Osteoblast (primary cell): ENCODE results near the gene PRKCB. TPM values are rescaled to one million over a fixed set of nuclear protein-coding genes. Genes with fewer than 3 reads are reported as not detected.
A peak's percentile ranks its signal among the peaks of the same experiment; 100 is the strongest.

Source experiments
- DNase-seq: peaks from one replicate; pipeline ENCODE4 v3.0.0; 2011; ENCODE audit warnings: low spot score, mixed read lengths; ENCODE audit not compliant: insufficient read length; ENCODE audit errors: missing footprints
- H2AFZ ChIP-seq: 2 replicates; pipeline ENCODE4 v1.6.0; 2011; ENCODE audit warnings: mild to moderate bottlenecking, low read length
- H3K27ac ChIP-seq: 2 replicates; pipeline ENCODE4 v1.5.1; 2011; ENCODE audit warnings: mild to moderate bottlenecking, low read depth, low read length, moderate library complexity
- H3K27me3 ChIP-seq: 2 replicates; pipeline ENCODE4 v1.6.0; 2012; ENCODE audit warnings: mild to moderate bottlenecking, control low read depth, inconsistent platforms, low read length, moderate library complexity; ENCODE audit not compliant: insufficient read depth
- H3K36me3 ChIP-seq: 2 replicates; pipeline ENCODE4 v1.5.1; 2011; ENCODE audit warnings: mild to moderate bottlenecking, low read length, control low read depth, moderate library complexity; ENCODE audit not compliant: insufficient read depth
- H3K4me1 ChIP-seq: 2 replicates; pipeline ENCODE4 v1.5.1; 2011; ENCODE audit warnings: mild to moderate bottlenecking, low read length, control low read depth, moderate library complexity; ENCODE audit not compliant: insufficient read depth
- H3K4me2 ChIP-seq: 2 replicates; pipeline ENCODE4 v1.6.0; 2011; ENCODE audit warnings: mild to moderate bottlenecking, low read length; ENCODE audit not compliant: insufficient read depth
- H3K4me3 ChIP-seq: fragments of 200-600 bp; sonication (generic); 3 replicates; pipeline ENCODE4 v1.5.1; 2012; ENCODE audit warnings: mild to moderate bottlenecking, low read length, inconsistent platforms; ENCODE audit not compliant: insufficient read depth
- H3K79me2 ChIP-seq: 2 replicates; pipeline ENCODE4 v1.6.0; 2012; ENCODE audit warnings: mild to moderate bottlenecking, low read length, control low read depth, inconsistent platforms; ENCODE audit not compliant: insufficient read depth
- H3K9me3 ChIP-seq: 2 replicates; pipeline ENCODE4 v1.5.1; 2011; ENCODE audit warnings: low read depth, low read length, control low read depth
- H4K20me1 ChIP-seq: 2 replicates; pipeline ENCODE4 v1.6.0; 2012; ENCODE audit warnings: mild to moderate bottlenecking, low read length, control low read depth; ENCODE audit not compliant: insufficient read depth
- CTCF ChIP-seq: IDR thresholded peaks from 2 replicates; pipeline ENCODE4 v1.5.1; 2011; ENCODE audit warnings: mild to moderate bottlenecking, low read depth, low read length, moderate library complexity; ENCODE audit errors: extremely low read depth
- total RNA-seq: library from RNA; depleted of rRNA; stranded (reverse); fragments of >200 nt; gene quantifications from 2 replicates; pipeline ENCODE4 v1.2.3, GENCODE V29; 2012

The PRKCB gene
- total RNA-seq, 1 donor: under 0.01 TPM

- H3K27me3 ChIP-seq: no peaks in the 10 kb centered on the region
- H3K27ac ChIP-seq: no peak overlapping the region
- DNase-seq: no peak
- TF ChIP-seq CTCF: no peak
- H3K36me3 ChIP-seq: no peaks in the 10 kb centered on the region
- no peaks in the 10 kb centered on the region for H3K9me3 ChIP-seq
- no peak overlapping the region for H3K4me2 ChIP-seq
- no peak overlapping the region for H3K4me3 ChIP-seq
- no peaks in the 10 kb centered on the region for H3K79me2 ChIP-seq
- H3K4me1 ChIP-seq: no peaks in the 10 kb centered on the region
- no peaks in the 10 kb centered on the region for H4K20me1 ChIP-seq
- H2AFZ ChIP-seq: no peak overlapping the region
These were observed 38.8 kb upstream of the PRKCB start for GRCh38 chr16:23796941-23797340.

- no peak overlapping the region for H3K27ac ChIP-seq
- H4K20me1 ChIP-seq: no peaks in the 10 kb centered on the region
- peak; percentile 88 for DNase-seq
- peak; percentile 71 for TF ChIP-seq CTCF
- H3K79me2 ChIP-seq: no peaks in the 10 kb centered on the region
- no peaks in the 10 kb centered on the region for H3K36me3 ChIP-seq
- peaks cover 5% of the 10 kb centered on the region for H3K4me1 ChIP-seq
- H3K9me3 ChIP-seq: no peaks in the 10 kb centered on the region
- no peak overlapping the region for H3K4me3 ChIP-seq
- H3K27me3 ChIP-seq: no peaks in the 10 kb centered on the region
- no peak overlapping the region for H2AFZ ChIP-seq
- no peak overlapping the region for H3K4me2 ChIP-seq
These were observed 34.4 kb upstream of the PRKCB start for GRCh38 chr16:23801378-23801777.

GRCh38 chr16:23802776-23803175 lies 33.0 kb upstream of the PRKCB start:
- Histone ChIP-seq H3K79me2 (no peaks in the 10 kb centered on the region), H3K4me1 (peaks cover 5% of the 10 kb centered on the region), H2AFZ (no peak overlapping the region), H4K20me1 (no peaks in the 10 kb centered on the region), H3K9me3 (no peaks in the 10 kb centered on the region), H3K27ac (no peak overlapping the region), H3K4me2 (no peak overlapping the region), H3K27me3 (no peaks in the 10 kb centered on the region), H3K4me3 (no peak overlapping the region), H3K36me3 (no peaks in the 10 kb centered on the region)
- DNase-seq: no peak
- no peak for TF ChIP-seq CTCF

- no peaks in the 10 kb centered on the region for H3K36me3 ChIP-seq
- H3K27me3 ChIP-seq: no peaks in the 10 kb centered on the region
- peak overlapping the region; percentile 80 for H2AFZ ChIP-seq
- peak overlapping the region; percentile 39 for H3K4me3 ChIP-seq
- H3K4me1 ChIP-seq: peaks cover 5% of the 10 kb centered on the region
- no peak overlapping the region for H3K27ac ChIP-seq
- peak; percentile 13 for DNase-seq
- H3K9me3 ChIP-seq: no peaks in the 10 kb centered on the region
- peak; percentile 48 for TF ChIP-seq CTCF
- peak overlapping the region; percentile 76 for H3K4me2 ChIP-seq
- H3K79me2 ChIP-seq: no peaks in the 10 kb centered on the region
- no peaks in the 10 kb centered on the region for H4K20me1 ChIP-seq
These were observed 32.1 kb upstream of the PRKCB start for GRCh38 chr16:23803591-23804123.
